Transverse colon (tissue), 4 donors: ENCODE results near the gene SCN4A.
"Not testable (repeated sequence)": the region's sequence is repeated elsewhere in the genome, so short reads cannot be mapped to it uniquely, and the experiment has no call there.

Experiments used
- POLR2A ChIP-seq: fragments of 450-650 bp; IDR thresholded peaks from one replicate; pipeline ENCODE4 v1.6.1; 2016; ENCODE audit warnings: antibody characterized with exemption, mild to moderate bottlenecking, moderate library complexity
- POLR2AphosphoS5 ChIP-seq, 3 donors: sonication (generic); formaldehyde crosslinking; IDR thresholded peaks; one replicate each; pipeline ENCODE4 v1.6.1; 2016; ENCODE audit warnings: antibody characterized with exemption in 3 of 3
- TF ChIP-seq, protein P1 (sequence below), 5 experiments: fragments of 200-600 bp in 3 of 5; fragments of 450-650 bp in 2 of 5; sonication (generic) in 3 of 5; IDR thresholded peaks; 1 replicate in 2 of 5; 2 replicates in 3 of 5; pipeline ENCODE4 v1.5.1; 2016 to 2017; ENCODE audit warnings: antibody characterized with exemption in 5 of 5, inconsistent platforms in 3 of 5, mild to moderate bottlenecking in 2 of 5, moderate library complexity in 1 of 5

DNA sequence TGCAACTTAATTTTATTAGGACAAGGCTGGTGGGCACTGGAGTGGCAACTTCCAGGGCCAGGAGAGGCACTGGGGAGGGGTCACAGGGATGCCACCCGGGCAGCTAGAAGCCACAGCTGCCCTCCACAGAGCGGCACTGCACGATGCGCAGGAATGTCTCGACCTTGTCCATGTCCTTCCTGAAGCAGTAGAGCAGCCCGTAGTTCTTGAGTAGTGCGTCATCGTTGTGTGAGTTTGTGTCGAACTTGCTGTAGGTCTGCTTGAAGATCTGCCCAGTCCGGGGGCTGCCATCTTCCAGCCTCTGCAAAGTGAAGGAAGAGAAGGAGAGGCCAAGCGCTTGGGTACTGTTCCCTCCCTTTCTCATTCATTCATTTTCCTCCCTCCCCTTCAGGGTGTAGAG is 55.5 kb downstream of the SCN4A start:
- TF ChIP-seq, protein P1, sequence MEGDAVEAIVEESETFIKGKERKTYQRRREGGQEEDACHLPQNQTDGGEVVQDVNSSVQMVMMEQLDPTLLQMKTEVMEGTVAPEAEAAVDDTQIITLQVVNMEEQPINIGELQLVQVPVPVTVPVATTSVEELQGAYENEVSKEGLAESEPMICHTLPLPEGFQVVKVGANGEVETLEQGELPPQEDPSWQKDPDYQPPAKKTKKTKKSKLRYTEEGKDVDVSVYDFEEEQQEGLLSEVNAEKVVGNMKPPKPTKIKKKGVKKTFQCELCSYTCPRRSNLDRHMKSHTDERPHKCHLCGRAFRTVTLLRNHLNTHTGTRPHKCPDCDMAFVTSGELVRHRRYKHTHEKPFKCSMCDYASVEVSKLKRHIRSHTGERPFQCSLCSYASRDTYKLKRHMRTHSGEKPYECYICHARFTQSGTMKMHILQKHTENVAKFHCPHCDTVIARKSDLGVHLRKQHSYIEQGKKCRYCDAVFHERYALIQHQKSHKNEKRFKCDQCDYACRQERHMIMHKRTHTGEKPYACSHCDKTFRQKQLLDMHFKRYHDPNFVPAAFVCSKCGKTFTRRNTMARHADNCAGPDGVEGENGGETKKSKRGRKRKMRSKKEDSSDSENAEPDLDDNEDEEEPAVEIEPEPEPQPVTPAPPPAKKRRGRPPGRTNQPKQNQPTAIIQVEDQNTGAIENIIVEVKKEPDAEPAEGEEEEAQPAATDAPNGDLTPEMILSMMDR (IDR thresholded peaks at IDR 0.05): not testable (repeated sequence)
- not testable (repeated sequence) for TF ChIP-seq POLR2A; POLR2AphosphoS5 (IDR thresholded peaks at IDR 0.05)
